ENCODE measurements around the gene OGFR.
"Not testable (repeated sequence)": the region's sequence is repeated elsewhere in the genome, so short reads cannot be mapped to it uniquely, and the experiment has no call there.

Gene OGFR

DNA sequence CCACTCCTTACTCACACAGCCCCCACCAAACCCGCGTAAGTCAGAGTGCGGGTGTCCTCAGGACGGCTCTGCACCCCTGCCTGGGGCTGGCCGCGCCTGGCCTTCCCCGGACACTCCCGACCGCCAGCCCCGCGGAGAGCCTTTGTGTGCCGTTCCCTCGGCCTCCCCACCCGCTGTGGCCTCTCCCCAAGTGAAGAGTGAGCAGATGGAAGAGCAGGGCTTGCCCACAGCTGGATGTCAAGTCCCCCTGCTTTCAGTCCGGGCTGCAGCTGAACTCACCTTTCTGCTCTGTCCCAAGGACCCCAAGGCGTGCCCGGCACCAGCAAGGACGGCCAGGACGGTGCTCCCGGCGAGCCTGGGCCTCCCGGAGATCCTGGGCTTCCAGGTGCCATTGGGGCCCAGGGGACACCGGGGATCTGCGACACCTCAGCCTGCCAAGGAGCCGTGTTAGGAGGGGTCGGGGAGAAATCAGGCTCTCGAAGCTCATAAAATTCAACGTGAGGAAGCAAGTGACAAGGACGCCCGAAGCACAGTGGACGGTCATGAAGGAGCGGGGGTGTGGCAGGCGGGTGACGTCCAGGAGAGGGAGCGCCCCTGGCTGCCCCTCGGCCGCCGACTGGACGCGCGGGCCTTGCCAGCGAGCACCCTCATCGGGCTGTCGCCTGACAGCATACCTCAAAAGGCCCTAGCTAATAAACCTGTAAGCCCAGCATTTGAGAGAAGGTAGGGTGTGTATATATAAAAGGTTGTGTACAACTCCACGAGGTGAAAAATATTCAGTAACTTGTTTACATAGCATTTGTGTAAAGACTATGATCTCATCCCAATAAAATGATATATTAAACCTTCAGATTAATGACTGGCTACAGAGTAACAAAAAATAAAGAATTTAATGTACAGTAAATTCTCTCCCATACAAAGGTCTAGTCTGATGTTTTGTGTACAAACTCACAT lies 35.9 kb downstream of the OGFR start:
- DNase-seq = no peak

DNA sequence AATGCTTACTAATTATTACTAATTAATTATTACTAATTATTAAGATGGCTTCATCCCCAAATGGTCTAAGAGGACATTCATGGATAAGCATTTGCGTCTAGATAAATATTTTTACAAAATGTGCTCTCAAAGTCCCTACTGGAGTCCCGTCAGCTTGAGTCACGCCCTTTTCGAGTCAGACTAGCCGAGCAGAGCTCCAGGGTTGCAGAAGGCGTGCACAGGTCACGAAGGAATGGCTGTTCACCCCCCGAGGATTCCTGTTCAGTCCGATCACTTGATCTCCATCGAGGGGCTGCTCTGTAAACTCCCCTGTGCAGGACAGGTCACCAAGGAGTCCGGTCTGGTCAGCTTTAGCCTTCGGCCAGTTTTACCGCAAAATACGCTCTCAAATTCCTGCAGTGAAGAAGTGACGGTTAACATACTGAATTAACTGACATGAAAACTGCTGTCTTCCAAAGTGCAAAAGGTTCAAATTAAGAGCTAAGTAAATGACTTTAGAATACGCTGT lies 37.1 kb downstream of the OGFR start:
- no peak for DNase-seq

DNA sequence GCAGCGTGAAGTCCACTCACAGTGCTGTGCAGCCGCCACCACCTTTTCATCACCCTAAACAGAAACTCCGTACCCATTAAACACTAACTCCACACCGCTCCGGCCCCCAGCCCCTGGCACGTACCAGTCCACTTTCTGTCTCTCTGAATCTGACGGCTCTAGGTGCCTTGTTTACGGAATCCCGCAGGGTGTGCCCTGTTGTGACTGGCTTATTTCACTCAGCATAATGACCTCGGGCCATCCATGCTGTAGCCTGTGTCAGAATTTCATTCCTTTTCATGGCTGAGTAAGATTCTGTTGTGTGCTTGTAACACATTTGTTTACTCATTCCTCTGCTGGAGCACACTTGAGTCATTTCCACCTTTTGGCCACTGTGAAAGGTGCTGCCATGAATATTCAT lies 39.0 kb downstream of the OGFR start:
- no peak for DNase-seq

DNA sequence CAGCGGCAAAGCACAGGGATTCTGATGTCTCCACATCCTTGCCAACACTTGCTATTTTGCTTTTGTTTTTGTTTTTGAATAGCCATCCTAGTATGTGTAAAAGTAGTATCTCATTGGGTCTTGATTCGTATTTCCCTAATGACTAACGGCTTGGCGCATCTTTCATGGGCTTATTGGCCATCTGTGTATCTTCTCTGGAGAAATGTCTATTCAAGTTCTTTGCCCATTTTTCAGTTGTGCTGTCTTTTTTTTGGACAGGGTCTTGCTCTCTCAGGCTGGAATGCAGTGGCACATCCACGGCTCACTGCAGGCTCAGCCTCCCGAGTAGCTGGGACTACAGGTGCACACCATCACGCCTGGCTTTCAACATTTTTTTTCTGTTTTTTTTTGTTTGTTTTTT lies 39.5 kb downstream of the OGFR start:
- no peak for DNase-seq

DNA sequence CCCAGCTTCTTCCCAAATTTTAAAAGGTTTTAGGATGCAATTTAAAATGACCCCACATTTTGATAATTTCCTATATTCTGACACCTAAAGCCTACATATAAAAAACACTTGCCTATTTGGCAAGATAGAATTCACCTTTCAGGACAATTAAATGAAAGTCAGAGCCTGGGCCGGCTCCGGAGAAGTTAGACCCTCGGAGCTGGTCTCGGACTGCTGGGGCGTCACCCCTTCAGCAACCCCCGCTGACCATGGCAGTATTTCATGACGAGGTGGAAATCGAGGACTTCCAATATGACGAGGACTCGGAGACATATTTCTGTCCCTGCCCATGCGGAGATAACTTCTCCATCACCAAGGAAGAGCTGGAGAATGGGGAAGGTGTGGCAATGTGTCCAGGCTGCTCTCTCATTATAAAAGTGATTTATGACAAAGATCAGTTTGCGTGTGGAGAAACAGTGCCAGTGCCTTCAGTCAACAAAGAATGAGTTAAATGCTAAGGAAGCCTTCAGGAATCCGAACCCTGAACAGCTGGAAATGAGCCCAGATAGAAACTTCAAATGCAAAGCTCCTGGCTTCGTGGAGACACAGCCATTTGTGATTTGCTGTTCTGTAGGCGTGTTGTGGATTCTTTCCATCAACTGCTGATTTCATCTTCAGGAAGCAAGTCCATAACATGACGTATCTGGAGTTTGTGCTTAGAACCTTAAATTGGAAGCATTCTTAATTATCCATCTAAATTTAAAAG lies 41.0 kb downstream of the OGFR start:
- no peak for DNase-seq

DNA sequence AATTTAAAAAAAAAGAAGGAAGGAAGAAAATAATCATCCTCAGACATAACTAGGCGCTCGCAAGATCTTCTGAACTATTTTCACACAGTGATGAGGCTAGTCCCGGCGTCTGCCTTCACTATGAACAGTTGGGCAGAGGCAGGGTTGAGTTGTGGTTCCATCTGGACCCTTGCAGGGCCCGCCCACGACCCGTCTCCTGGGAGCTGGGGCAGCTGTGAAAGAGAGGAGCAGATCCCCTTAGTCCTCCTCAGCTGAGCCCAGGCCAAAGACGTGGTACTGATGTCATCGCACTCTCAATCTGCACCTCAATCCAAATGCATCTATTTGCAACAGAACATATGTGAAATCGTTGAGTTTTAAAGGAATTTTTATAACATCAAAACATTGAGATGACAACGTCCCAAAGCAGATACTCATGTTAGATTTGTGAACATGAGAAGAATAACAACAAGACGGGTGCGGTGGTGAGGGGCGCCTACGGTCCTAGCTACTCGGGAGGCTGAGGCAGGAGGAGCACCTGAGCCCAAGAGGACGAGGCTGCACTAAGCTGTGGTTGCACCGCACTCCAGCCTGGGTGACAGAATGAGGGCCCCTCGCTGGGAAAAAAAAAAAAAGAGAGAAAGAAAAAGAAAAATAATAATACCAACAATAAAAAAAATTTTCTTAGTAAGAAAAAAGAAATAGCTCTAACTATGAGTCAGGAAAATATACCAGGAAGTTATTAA lies 41.7 kb downstream of the OGFR start:
- DNase-seq = no peak

DNA sequence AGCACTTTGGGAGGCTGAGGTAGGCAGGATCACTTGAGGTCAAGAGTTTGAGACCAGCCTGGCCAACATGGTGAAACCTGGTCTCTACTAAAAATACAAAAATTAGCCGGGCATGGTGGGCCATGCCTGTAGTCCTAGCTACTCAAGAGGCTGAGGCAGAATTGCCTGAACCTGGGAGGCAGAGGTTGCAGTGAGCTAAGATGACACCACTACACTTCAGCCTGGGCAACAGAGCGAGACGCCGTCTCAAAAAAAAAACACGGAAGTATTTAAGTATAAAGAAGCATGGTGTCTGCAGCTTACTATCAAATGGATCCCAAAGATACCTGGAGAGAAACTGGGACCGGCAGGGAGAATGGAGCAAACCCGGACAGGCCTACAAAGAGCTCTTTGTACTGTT lies 44.3 kb downstream of the OGFR start:
- not testable (repeated sequence) for DNase-seq

DNA sequence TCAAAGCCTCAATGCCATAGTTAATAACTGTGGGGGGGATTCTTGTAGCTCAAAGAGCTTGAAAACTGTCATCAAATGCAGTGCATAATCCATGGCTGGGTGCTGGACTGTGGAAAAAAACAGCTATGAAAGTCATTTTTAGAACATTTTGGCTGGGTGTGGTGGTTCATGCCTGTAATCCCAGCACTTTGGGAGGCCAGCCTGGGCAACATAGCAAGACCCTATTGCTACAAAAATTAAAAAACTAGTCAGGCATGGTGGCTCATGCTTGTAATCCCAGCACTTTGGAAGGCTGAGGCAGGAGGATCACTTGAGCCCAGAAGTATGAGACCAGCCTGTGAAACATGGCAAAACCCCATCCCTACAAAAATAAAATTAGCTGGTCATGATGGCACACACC lies 44.8 kb downstream of the OGFR start:
- DNase-seq = no peak

DNA sequence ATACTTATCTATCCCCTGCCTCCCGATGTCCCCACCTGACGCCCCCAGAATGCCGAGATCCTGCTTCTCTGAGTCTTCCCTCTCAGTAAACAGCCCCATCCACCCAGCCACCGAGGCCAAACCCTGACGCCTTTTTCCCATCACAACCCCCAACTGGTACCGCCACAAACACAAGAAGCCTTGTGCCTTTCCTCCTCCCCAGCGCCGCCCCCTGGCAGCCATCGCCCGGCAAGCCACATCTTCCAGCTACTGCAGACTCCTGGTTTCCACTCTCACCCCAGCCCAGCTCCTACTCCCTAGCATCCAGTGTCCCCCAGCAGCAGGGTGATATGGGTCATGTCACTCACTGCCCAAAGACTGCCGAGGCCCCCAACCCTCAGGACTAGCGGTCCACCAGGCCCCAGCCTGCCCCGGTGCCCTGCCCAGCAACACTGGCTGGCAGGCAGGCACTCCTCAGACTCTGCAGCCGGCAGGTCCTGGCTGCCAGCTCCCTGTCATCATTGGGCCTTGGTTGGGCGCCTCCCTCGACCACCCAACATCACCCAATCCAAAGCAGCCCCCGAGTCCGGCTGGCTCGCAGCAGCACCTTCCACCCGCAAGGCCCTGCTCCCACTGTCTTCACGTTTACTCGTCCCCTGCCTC lies 45.8 kb downstream of the OGFR start:
- DNase-seq = no peak

DNA sequence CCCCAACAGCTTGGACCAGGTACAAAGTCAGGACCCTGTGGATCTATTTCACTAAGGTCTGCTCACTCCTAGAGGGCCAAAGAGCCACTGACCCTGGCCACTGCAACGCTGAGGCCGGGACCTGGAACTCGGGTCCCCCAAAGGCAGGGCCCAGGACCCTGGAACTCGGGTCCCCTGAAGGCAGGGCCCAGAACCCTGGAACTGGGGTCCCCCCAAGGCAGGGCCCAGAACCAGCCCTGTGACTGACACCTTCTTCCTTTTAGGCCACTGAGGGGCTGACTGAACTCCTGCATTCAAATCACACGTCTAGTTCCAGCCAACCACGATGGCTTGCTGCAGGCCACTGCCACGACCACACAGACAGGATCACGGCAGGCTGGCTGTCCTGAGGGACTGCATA lies 47.6 kb downstream of the OGFR start:
- DNase-seq = no peak

DNA sequence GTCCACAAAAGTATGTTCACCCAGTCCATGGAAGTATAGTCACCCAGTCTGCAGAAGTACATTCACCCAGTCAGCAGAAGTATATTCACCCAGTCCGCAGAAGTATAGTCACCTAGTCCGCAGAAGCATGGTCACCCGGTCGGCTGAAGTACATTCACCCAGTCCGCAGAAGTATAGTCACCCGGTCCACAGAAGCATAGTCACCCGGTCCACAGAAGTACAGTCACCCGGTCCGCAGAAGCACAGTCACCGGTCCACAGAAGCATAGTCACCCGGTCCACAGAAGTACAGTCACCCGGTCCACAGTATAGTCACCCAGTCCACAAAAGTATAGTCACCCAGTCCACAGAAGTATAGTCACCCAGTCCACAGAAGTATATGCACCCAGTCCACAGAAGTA lies 48.2 kb downstream of the OGFR start:
- no peak for DNase-seq

DNA sequence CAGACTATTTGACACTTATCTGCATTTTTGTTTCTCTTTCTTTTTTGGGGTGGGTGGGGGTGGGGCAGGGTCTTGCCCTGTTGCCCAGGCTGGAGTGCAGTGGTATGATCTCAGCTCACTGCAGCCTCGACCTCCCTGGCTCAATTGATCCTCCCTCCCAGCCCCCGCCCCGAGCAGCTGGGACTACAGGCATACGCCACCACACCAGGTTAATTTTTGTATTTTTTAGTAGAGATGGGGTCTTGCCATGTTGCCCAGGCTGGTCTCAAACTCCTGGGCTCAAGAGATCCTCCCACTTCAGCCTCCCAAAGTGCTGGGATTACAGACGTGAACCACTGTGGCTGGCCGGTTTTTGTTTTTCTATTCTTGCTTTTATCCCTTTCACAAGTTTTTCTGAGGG lies 48.7 kb downstream of the OGFR start:
- not testable (repeated sequence) for DNase-seq

DNA sequence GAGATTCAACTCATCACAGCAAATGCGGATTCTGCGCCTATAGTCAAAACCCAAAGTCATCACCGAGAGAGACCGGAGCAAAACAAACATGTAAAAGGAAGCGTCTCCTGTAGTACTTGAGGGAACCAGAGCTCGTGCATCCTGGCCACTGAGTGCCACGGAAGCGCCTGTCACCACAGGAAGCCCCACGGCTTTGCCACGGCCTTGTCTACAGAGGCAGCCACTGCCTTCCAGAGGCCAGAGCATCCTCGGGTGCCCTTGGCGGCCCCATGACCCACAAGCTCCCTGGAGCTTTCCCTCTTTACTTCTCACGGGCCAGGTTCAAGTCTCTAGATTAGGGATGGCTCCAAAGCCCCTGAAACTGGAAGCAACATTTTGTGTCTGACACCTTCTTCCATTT lies 49.5 kb downstream of the OGFR start:
- no peak for DNase-seq

DNA sequence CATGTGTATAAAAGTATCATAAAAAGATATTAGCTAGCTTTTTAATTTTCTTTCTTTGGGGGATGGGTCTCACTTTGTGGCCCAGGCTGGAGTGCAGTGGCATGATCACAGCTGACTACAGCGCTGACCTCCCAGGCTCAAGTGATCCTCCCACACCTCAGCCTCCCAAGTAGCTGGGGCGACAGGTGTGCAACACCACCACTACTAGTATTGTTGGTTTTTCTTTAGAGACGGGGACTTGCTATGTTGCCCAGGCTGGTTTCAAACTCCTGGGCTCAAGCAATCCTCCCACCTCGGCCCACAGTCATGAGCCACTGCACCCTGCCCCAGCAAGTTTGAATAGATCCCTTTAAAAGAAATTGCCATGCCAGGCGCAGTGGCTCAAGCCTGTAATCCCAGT lies 50.5 kb downstream of the OGFR start:
- no peak for DNase-seq

DNA sequence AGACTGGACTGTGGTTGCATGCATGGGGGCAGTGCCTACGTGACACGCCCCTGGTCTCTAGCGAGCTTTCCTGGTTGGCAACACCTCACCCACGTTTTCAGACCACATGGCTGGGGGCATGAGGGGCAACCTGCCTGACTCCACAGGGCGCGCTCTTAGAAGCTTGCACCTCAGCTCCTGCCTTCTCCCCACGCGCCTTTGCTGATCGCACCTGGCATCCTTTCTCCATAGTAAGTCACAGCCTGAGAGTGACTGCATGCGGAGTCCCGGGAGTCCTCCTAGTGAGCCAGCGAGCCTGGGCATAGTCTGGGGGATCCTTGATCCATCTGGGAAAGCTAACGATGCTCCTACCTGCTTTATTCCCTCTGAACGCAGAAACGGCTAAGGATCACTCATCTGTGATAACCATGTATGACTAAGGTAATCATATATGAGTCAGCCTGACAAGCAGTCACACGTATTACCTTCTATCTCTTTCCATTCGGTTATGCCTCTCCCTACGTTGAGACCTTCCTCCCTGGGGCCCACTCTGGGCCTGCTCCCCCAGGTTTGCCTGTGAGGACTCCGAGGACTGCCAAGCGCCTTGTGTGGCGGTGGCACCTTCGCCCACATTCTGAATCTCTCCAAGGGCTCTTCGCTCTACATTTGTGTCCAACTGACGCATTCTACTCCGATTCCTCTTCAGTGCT lies 52.4 kb downstream of the OGFR start:
- DNase-seq = no peak

DNA sequence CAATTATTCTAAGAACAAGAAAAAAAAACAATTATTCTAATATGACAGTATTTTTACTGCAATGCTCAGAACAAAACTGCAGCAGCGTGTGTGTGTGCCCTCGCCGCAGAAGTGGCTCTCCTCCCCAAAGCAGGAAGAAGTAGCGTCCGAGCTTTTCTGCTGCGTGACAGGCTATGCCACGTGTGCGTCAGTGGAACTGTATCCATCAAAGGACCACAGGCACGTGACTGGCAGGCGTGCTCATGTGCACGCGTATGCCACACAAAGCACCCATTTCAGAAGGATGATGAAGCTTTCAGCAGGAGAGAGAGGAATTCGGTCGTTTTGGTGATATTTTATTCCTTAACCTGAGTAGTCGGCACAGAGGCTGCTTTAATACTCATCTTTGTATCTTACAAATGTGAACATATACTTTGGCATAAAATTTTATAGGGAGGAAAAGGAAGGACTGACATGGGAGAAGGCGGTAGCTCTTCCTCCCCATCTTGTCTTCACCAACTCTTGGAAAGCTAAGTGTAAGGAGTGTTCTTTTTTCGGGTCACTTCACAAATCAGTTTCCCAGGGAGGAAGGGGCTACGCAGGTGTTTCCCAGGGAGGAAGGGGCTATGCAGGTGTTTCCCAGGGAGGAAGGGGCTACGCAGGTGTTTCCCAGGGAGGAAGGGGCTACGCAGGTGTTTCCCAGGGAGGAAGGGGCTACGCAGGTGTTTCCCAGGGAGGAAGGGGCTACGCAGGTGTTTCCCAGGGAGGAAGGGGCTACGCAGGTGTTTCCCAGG lies 53.6 kb downstream of the OGFR start:
- no peak for DNase-seq

DNA sequence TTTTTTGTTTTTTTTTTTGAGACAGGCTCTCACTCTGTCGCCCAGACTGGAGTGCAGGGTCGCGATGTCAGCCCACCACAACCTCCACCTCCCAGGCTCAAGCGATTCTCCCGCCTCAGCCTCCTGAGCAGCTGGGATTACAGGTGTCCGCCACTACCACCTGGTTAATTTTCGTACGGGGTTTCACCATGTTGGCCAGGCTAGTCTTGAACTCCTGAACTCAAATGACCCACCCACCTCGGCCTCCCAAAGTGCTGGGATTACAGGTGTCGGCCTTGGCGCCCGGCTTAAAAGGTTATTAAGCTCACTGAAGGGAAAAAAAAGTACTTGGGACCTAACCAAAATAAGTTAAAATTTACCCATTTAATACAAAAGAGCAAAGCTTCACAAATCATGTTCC lies 55.1 kb downstream of the OGFR start:
- no peak for DNase-seq

DNA sequence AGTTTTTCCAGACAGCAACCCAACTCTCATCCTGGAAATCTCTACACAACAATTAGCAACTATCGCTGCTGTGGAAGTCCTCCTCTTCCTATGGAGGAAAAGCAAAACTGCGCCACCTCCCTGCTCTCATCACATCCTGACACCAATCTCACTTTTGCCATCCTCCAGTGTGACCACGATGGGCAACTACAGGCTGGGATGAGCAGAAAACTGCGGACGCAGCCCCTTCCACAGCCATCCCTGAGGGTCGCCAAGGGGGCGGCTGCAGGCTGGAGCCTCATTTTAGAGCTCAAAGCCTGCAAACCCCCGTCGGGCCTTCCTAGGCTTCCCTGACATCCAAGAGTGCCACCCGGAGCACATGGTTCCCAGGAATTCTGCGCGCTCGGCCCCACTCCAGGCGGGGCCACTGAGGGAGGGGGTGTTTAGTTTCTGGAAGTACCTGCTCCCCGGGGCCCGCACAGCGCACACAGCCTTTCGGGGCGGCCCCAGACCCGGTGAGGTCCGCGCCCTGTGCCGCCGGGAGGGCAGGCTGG lies 55.8 kb downstream of the OGFR start:
- DNase-seq = no peak

DNA sequence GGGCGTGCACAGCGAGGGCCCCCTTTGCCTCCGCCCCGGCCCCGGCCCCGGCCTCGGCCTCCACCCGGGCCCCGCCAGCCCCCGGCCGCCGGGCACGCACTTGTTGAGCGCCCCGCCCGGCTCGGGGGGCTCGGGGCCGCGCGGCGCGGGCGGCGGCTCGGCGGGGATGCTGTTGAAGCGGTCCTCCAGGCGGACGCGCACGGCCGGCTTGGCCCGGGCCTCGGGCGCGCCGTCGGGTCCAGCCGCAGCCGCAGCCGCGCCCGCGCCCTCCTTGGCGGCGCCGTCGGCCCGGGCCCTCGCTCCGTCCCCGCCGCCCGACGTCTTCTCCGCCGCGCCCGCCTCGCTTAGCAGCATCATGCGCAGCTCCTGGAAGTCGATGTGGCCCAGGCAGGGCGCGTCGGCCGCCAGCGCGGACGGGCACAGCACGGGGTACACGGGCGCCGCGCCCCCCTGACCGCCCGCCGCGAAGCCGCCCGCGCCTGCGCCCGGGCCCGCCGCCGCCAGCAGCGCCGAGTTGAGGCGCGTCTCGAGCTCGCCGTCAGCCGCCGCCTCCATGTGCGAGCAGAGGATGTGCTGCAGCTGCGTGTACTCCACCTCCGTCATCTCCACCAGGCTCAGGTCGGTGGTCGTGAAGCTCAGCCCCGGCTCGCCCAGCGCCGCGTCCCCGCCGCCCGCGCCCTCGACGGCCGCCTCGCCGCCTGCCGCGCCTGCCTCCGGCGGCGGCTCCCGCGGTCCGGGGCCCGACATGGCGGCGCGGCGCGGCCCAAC lies 56.5 kb downstream of the OGFR start:
- no peak for DNase-seq

DNA sequence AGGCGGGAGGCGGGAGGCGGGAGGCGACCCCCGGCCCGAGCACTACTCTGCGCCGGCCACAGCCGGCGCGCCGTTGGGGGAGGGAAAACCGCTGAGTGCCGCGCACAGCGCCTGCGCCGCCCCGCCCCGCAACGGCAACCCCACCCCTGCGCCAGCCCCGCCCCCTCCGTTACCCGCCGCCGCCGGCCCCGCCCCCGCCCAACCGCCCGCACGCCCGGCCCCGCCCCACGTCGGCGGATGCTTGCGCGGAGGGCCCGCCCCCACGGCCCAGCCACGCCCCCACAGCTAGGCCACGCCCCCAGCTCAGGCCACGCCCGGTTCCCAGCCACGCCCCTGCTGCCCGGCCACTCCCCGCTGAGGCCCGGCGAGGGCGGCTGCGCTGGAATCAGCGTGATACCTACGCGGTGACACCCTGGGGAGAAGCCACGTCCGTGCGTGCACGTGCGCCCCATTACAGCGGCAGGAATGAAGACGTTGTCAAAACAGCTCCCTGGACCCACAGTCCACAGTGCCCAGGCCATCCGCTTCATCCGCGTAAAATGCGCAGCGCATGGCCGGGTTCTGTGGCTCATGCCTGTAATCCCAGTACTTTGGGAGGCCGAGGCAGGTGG lies 57.2 kb downstream of the OGFR start, which contains the start of gene TCFL5:
Gene TCFL5, minus strand, starts transcription at position 97 of the 611 bp plus-strand sequence. CDS start 152 bp downstream, outside the sequence.
- DNase-seq = peak; percentile 25 to 86
